ENCODE data around the gene SMIM41. TPM values are rescaled to one million over a fixed set of nuclear protein-coding genes. Genes with fewer than 3 reads are reported as not detected.

The SMIM41 gene
- total RNA-seq, 6 donors from 2014 or later = 4.7 to 25.1 (median 15.4) TPM

GRCh38 chr12:52085682-52086180, 6.2 kb downstream of the SMIM41 start:
- no peak overlapping the region for H3K4me3 ChIP-seq
- H3K4me1 ChIP-seq = peaks cover 18 to 30% (median 27%) of the 10 kb centered on the region in 4 donors
- no peaks in the 10 kb centered on the region for H3K9me3 ChIP-seq
- no peak for DNase-seq
- ATAC-seq (ENCODE audit: low FRiP score in 2 of 2) = no peak
- no peaks in the 10 kb centered on the region for H3K27me3 ChIP-seq
- no peak overlapping the region for H3K27ac ChIP-seq
- no peak for TF ChIP-seq POLR2AphosphoS5 (IDR thresholded peaks at IDR 0.05)
- no peak for TF ChIP-seq CTCF (IDR thresholded peaks at IDR 0.05)
- TF ChIP-seq POLR2A (IDR thresholded peaks at IDR 0.05) = no peak
- WGBS, 2 donors = 85 to 90% methylated on average over 6 of the region's 6 CpGs
- no peaks in the 10 kb centered on the region for H3K36me3 ChIP-seq

GRCh38 chr12:52086366-52086765, 6.9 kb downstream of the SMIM41 start:
- H3K36me3 ChIP-seq = no peaks in the 10 kb centered on the region
- H3K9me3 ChIP-seq = no peaks in the 10 kb centered on the region
- H3K27ac ChIP-seq = no peak overlapping the region
- H3K4me1 ChIP-seq = peaks cover 12 to 24% (median 20%) of the 10 kb centered on the region in 4 donors
- no peak for ATAC-seq (ENCODE audit: low FRiP score in 2 of 2)
- no peak overlapping the region for H3K4me3 ChIP-seq
- peak in 1 of 2 donors; percentile 69 for DNase-seq
- no peak for TF ChIP-seq POLR2AphosphoS5 (IDR thresholded peaks at IDR 0.05)
- TF ChIP-seq EP300 (IDR thresholded peaks at IDR 0.05) = no peak
- TF ChIP-seq CTCF (IDR thresholded peaks at IDR 0.05) = no peak
- no peak for TF ChIP-seq POLR2A (IDR thresholded peaks at IDR 0.05)
- H3K27me3 ChIP-seq = no peaks in the 10 kb centered on the region
- WGBS, 2 donors = 65% methylated on average over 9 of the region's 9 CpGs

GRCh38 chr12:52086944-52087835, 7.7 kb downstream of the SMIM41 start:
- no peak overlapping the region for H3K4me3 ChIP-seq
- no peak for TF ChIP-seq POLR2AphosphoS5 (IDR thresholded peaks at IDR 0.05)
- no peak for TF ChIP-seq CTCF (IDR thresholded peaks at IDR 0.05)
- TF ChIP-seq EP300 (IDR thresholded peaks at IDR 0.05) = no peak
- TF ChIP-seq POLR2A (IDR thresholded peaks at IDR 0.05) = no peak
- H3K27ac ChIP-seq = no peak overlapping the region
- DNase-seq (peak in 1 of 2 donors; percentile 40), ATAC-seq (ENCODE audit: low FRiP score in 2 of 2) (no peak)
- H3K36me3 ChIP-seq = no peaks in the 10 kb centered on the region
- no peaks in the 10 kb centered on the region for H3K27me3 ChIP-seq
- 78% methylated on average over 19 to 22 of the region's 22 CpGs for WGBS, 2 donors
- H3K4me1 ChIP-seq = peaks cover 12 to 15% (median 14%) of the 10 kb centered on the region in 4 donors
- H3K9me3 ChIP-seq = no peaks in the 10 kb centered on the region

GRCh38 chr12:52087961-52088820, 8.7 kb downstream of the SMIM41 start:
- Histone ChIP-seq H3K27me3 (no peaks in the 10 kb centered on the region), H3K27ac (no peak overlapping the region), H3K4me1 (peaks cover 3 to 6% (median 4%) of the 10 kb centered on the region in 4 donors), H3K9me3 (no peaks in the 10 kb centered on the region), H3K4me3 (no peak overlapping the region), H3K36me3 (no peaks in the 10 kb centered on the region)
- TF ChIP-seq CTCF (IDR thresholded peaks at IDR 0.05) = no peak
- no peak for TF ChIP-seq EP300 (IDR thresholded peaks at IDR 0.05)
- TF ChIP-seq POLR2A (IDR thresholded peaks at IDR 0.05) = no peak
- no peak for TF ChIP-seq POLR2AphosphoS5 (IDR thresholded peaks at IDR 0.05)
- ATAC-seq (ENCODE audit: low FRiP score in 2 of 2) = no peak
- WGBS, 2 donors = 79 to 84% methylated on average over 20 of the region's 20 CpGs
- DNase-seq = peak in 1 of 2 donors; percentile 31
